ENCODE data around the gene RAB11FIP5.

RAB11FIP5 gene

GRCh38 chr2:73067043-73067442 is 45.7 kb downstream of the RAB11FIP5 start:
- TF ChIP-seq, protein P1, sequence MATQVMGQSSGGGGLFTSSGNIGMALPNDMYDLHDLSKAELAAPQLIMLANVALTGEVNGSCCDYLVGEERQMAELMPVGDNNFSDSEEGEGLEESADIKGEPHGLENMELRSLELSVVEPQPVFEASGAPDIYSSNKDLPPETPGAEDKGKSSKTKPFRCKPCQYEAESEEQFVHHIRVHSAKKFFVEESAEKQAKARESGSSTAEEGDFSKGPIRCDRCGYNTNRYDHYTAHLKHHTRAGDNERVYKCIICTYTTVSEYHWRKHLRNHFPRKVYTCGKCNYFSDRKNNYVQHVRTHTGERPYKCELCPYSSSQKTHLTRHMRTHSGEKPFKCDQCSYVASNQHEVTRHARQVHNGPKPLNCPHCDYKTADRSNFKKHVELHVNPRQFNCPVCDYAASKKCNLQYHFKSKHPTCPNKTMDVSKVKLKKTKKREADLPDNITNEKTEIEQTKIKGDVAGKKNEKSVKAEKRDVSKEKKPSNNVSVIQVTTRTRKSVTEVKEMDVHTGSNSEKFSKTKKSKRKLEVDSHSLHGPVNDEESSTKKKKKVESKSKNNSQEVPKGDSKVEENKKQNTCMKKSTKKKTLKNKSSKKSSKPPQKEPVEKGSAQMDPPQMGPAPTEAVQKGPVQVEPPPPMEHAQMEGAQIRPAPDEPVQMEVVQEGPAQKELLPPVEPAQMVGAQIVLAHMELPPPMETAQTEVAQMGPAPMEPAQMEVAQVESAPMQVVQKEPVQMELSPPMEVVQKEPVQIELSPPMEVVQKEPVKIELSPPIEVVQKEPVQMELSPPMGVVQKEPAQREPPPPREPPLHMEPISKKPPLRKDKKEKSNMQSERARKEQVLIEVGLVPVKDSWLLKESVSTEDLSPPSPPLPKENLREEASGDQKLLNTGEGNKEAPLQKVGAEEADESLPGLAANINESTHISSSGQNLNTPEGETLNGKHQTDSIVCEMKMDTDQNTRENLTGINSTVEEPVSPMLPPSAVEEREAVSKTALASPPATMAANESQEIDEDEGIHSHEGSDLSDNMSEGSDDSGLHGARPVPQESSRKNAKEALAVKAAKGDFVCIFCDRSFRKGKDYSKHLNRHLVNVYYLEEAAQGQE (IDR thresholded peaks at IDR 0.05; ENCODE audit: insufficient read depth in 1 of 2, low read depth in 2 of 2, low read length in 2 of 2) = no peak
- TF ChIP-seq TAF1 (IDR thresholded peaks at IDR 0.05; ENCODE audit: borderline replicate concordance, insufficient read depth, low read length) (no peak), SIN3A (IDR thresholded peaks at IDR 0.05; ENCODE audit: borderline replicate concordance, insufficient read depth, low read length) (no peak), POLR2AphosphoS5 (IDR thresholded peaks at IDR 0.05; ENCODE audit: low read depth, low read length) (no peak), FOXP2 (optimal IDR thresholded peaks at IDR 0.05; ENCODE audit: borderline replicate concordance, extremely low read depth, extremely low read length, insufficient read depth) (no peak)

DNA sequence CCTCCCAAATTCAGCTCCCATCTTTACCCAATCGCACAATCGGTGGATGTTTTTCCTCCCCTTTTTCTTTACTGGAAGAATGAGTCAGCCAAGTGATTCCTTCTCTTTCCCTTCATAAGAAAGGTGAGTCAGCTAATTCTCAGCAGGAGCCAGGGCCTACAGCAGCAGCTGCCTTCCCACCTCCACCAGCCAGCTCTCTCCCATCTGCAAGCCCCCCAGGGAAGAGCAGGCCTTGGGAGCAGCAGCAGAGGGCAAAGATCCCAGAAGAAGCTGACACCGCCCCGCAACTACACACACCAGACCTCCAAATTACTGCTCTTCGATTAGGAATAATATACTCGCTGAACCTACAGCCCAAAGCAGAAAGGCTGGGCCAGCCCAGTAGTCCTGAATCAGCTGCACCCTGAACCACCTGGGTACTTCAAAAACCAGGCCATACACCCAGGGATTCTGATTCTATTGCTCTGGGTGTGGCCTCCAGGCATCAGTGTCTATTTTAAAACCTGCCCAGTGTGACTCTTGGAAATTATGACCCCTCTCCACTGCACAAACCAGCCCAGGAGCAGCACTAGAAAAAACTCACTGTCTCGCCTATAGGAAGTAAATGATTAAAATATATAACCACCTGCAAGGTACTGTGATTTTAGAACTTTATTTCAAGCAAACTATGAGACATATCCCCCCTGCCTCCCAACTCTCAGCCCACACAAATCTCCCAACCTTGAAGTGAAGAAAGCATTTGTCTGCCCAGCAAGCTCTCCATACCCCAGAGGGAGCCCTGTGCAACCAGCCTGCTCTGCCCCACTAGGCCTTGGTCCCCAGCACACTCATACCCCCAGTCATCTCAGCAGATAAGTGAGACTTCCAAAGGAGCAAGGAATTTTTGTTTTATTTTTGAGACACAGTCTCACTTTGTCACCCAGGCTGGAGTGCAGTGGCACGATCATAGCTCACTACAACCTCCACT is 48.6 kb downstream of the RAB11FIP5 start:
- TF ChIP-seq, protein P1 (IDR thresholded peaks at IDR 0.05; ENCODE audit: insufficient read depth in 1 of 2, low read depth in 2 of 2, low read length in 2 of 2) = no peak
- TF ChIP-seq POLR2AphosphoS5 (IDR thresholded peaks at IDR 0.05; ENCODE audit: low read depth, low read length) = no peak
- no peak for TF ChIP-seq TAF1 (IDR thresholded peaks at IDR 0.05; ENCODE audit: borderline replicate concordance, insufficient read depth, low read length)
- no peak for TF ChIP-seq FOXP2 (optimal IDR thresholded peaks at IDR 0.05; ENCODE audit: borderline replicate concordance, extremely low read depth, extremely low read length, insufficient read depth)
- TF ChIP-seq SIN3A (IDR thresholded peaks at IDR 0.05; ENCODE audit: borderline replicate concordance, insufficient read depth, low read length) = no peak

DNA sequence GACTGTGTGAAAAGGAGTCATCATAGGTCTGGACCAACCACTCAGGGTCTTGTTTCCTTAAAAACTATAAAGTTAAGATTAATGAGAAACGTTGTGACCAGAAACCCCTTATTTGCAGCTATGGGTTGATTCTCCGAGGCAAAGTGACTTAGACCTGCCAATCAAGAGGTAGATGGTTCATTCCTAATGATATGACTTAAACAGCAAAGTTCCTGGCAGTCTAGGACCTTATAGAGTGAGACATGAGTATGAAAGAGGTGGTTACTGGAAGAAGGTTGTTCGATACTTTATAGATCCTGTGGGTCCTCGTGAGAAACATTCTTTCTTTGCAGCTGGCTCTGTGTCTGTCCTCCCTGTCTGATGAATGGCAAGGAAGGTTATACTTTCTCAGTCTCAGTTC is 49.3 kb downstream of the RAB11FIP5 start:
- TF ChIP-seq SIN3A (IDR thresholded peaks at IDR 0.05; ENCODE audit: borderline replicate concordance, insufficient read depth, low read length) (no peak), TAF1 (IDR thresholded peaks at IDR 0.05; ENCODE audit: borderline replicate concordance, insufficient read depth, low read length) (no peak), POLR2AphosphoS5 (IDR thresholded peaks at IDR 0.05; ENCODE audit: low read depth, low read length) (no peak), FOXP2 (optimal IDR thresholded peaks at IDR 0.05; ENCODE audit: borderline replicate concordance, extremely low read depth, extremely low read length, insufficient read depth) (no peak)
- TF ChIP-seq, protein P1 (IDR thresholded peaks at IDR 0.05; ENCODE audit: insufficient read depth in 1 of 2, low read depth in 2 of 2, low read length in 2 of 2) = no peak

DNA sequence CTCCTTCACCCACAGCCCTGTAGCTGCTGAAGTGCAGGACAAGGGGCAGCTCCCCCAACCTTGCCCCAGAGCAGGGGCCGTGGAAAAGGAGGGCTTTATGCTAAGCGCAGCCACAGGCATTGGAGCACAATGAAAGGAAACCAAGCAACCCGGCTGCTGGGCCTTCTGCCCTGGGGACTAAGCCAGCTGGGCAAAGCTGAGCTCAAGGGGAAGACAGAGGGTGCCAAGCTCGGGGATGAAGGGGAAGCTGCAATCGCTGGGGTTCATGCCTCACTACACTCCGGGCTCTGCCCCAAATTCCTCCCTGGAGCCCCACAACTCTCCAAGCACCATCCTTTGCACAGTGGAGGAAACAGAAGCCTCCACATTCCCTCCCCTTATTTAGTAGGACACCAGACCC is 53.6 kb downstream of the RAB11FIP5 start:
- TF ChIP-seq TAF1 (IDR thresholded peaks at IDR 0.05; ENCODE audit: borderline replicate concordance, insufficient read depth, low read length) (no peak), FOXP2 (optimal IDR thresholded peaks at IDR 0.05; ENCODE audit: borderline replicate concordance, extremely low read depth, extremely low read length, insufficient read depth) (no peak)
- TF ChIP-seq, protein P1 (IDR thresholded peaks at IDR 0.05; ENCODE audit: insufficient read depth in 1 of 2, low read depth in 2 of 2, low read length in 2 of 2) = no peak
